Spinal cord (tissue), 10 donors: ENCODE results near the gene RCAN3. TPM values are rescaled to one million over a fixed set of nuclear protein-coding genes. Genes with fewer than 3 reads are reported as not detected.
"Not testable (repeated sequence)": the region's sequence is repeated elsewhere in the genome, so short reads cannot be mapped to it uniquely, and the experiment has no call there.

ENCODE experiments used
- DNase-seq, 6 donors: peaks; one replicate each; pipeline versions ENCODE4 v3.0.0 to v3.0.0-alpha.2; 2013 to 2015; ENCODE audit warnings: low spot score in 6 of 6, low read depth in 4 of 6
- H3K27ac ChIP-seq: one replicate; pipeline ENCODE4 v1.5.1; 2013; ENCODE audit warnings: low read depth, low read length, control low read depth
- H3K27me3 ChIP-seq: one replicate; pipeline ENCODE4 v1.6.1; 2013; ENCODE audit warnings: low read length; ENCODE audit not compliant: control insufficient read depth, insufficient read depth
- H3K36me3 ChIP-seq: one replicate; pipeline ENCODE4 v1.6.1; 2013; ENCODE audit warnings: low read length; ENCODE audit not compliant: control insufficient read depth, insufficient read depth
- H3K4me1 ChIP-seq: one replicate; pipeline ENCODE4 v1.6.1; 2013; ENCODE audit warnings: low read length; ENCODE audit not compliant: control insufficient read depth, insufficient read depth
- H3K4me3 ChIP-seq: one replicate; pipeline ENCODE4 v1.5.1; 2013; ENCODE audit warnings: low read depth, low read length, control low read depth
- H3K9me3 ChIP-seq: one replicate; pipeline ENCODE4 v1.6.1; 2013; ENCODE audit warnings: low read length; ENCODE audit not compliant: control insufficient read depth, insufficient read depth
- WGBS: methylation state at CpG from one replicate; pipeline ENCODE4 v1.1.5; 2013; ENCODE audit warnings: missing lambda C conversion rate; ENCODE audit not compliant: insufficient coverage; 5-methylcytosine and 5-hydroxymethylcytosine counted together
- polyA plus RNA-seq, 2 donors: library from polyadenylated mRNA; unstranded; fragments of 120-200 nt; gene quantifications; one replicate each; pipeline ENCODE4 v1.2.1, GENCODE V29; 2013; ENCODE audit not compliant: insufficient read length in 2 of 2
- total RNA-seq, 2 donors: library from RNA; depleted of rRNA in 1 of 2; stranded (reverse); fragments of 120-200 nt in 1 of 2; fragments of >200 nt in 1 of 2; gene quantifications; one replicate each; pipeline versions ENCODE4 v1.2.3 to v1.2.4, GENCODE V29; 2013 to 2014
- donor health status: healthy.

The RCAN3 gene
- total and polyA plus RNA-seq, 4 donors: 9.1 to 19.9 (median 11.7) TPM

- not testable (repeated sequence) for H3K4me3 ChIP-seq, H3K27ac ChIP-seq, H3K27me3 ChIP-seq, H3K36me3 ChIP-seq, H3K9me3 ChIP-seq, H3K4me1 ChIP-seq, DNase-seq
- 100% methylated on average over 2 of the region's 9 CpGs for WGBS
Measured at GRCh38 chr1:24492935-24493334, 9.7 kb upstream of the RCAN3 start.

- WGBS: 90% methylated on average over 2 of the region's 3 CpGs
- H3K27me3 ChIP-seq: no peaks in the 10 kb centered on the region
- DNase-seq: no peak
- H3K36me3 ChIP-seq: no peaks in the 10 kb centered on the region
- no peak overlapping the region for H3K27ac ChIP-seq
- H3K4me3 ChIP-seq: no peak overlapping the region
- H3K4me1 ChIP-seq: no peaks in the 10 kb centered on the region
- H3K9me3 ChIP-seq: peaks cover 4% of the 10 kb centered on the region
Measured at GRCh38 chr1:24493785-24494184, 8.9 kb upstream of the RCAN3 start.

GRCh38 chr1:24498589-24498988 lies 4.0 kb upstream of the RCAN3 start:
- peaks cover 18% of the 10 kb centered on the region for H3K27me3 ChIP-seq
- H3K36me3 ChIP-seq: no peaks in the 10 kb centered on the region
- DNase-seq: no peak
- no peak overlapping the region for H3K4me3 ChIP-seq
- H3K9me3 ChIP-seq: peaks cover 2% of the 10 kb centered on the region
- H3K4me1 ChIP-seq: peaks cover 11% of the 10 kb centered on the region
- H3K27ac ChIP-seq: no peak overlapping the region
- WGBS: 97% methylated on average over 6 of the region's 12 CpGs

- Histone ChIP-seq H3K27me3 (peaks cover 27% of the 10 kb centered on the region), H3K4me3 (no peak overlapping the region), H3K36me3 (no peaks in the 10 kb centered on the region), H3K9me3 (peaks cover 2% of the 10 kb centered on the region), H3K27ac (no peak overlapping the region), H3K4me1 (peaks cover 11% of the 10 kb centered on the region)
- no peak for DNase-seq
- 77% methylated on average over 3 of the region's 5 CpGs for WGBS
Measured at GRCh38 chr1:24500448-24501048, 2.1 kb upstream of the RCAN3 start.

- WGBS: 17% methylated on average over 4 of the region's 16 CpGs
- DNase-seq: no peak
- H3K4me3 ChIP-seq: peak overlapping the region; percentile 66
- H3K36me3 ChIP-seq: no peaks in the 10 kb centered on the region
- H3K9me3 ChIP-seq: no peaks in the 10 kb centered on the region
- H3K27me3 ChIP-seq: peaks cover 32% of the 10 kb centered on the region
- H3K27ac ChIP-seq: no peak overlapping the region
- H3K4me1 ChIP-seq: peaks cover 11% of the 10 kb centered on the region
Measured at GRCh38 chr1:24501371-24502064, 1.1 kb upstream of the RCAN3 start.

GRCh38 chr1:24502065-24502708 lies 449 bp upstream of the RCAN3 start:
- H3K27me3 ChIP-seq: peaks cover 32% of the 10 kb centered on the region
- no peaks in the 10 kb centered on the region for H3K9me3 ChIP-seq
- DNase-seq: peak in 3 of 6 donors; percentile 20 to 77 (median 68)
- peak overlapping the region; percentile 47 for H3K27ac ChIP-seq
- peak overlapping the region; percentile 66 for H3K4me3 ChIP-seq
- no peaks in the 10 kb centered on the region for H3K36me3 ChIP-seq
- H3K4me1 ChIP-seq: peaks cover 11% of the 10 kb centered on the region
- 1% methylated on average over 32 of the region's 39 CpGs for WGBS

GRCh38 chr1:24503059-24503751 lies 569 bp downstream of the RCAN3 start:
- 9% methylated on average over 32 of the region's 53 CpGs for WGBS
- Histone ChIP-seq H3K27me3 (peaks cover 32% of the 10 kb centered on the region), H3K4me1 (peaks cover 11% of the 10 kb centered on the region), H3K36me3 (no peaks in the 10 kb centered on the region), H3K4me3 (peak overlapping the region; percentile 47), H3K9me3 (no peaks in the 10 kb centered on the region), H3K27ac (no peak overlapping the region)
- peak in 1 of 6 donors; percentile 15 for DNase-seq

GRCh38 chr1:24503870-24504523 lies 1.4 kb downstream of the RCAN3 start:
- H3K4me1 ChIP-seq: peaks cover 11% of the 10 kb centered on the region
- no peaks in the 10 kb centered on the region for H3K9me3 ChIP-seq
- 83% methylated on average over 1 of the region's 7 CpGs for WGBS
- H3K36me3 ChIP-seq: no peaks in the 10 kb centered on the region
- DNase-seq: no peak
- no peak overlapping the region for H3K27ac ChIP-seq
- peaks cover 32% of the 10 kb centered on the region for H3K27me3 ChIP-seq
- H3K4me3 ChIP-seq: no peak overlapping the region

GRCh38 chr1:24504560-24504959 lies 1.9 kb downstream of the RCAN3 start:
- DNase-seq: no peak
- no peak overlapping the region for H3K27ac ChIP-seq
- no peaks in the 10 kb centered on the region for H3K9me3 ChIP-seq
- no peak overlapping the region for H3K4me3 ChIP-seq
- peaks cover 31% of the 10 kb centered on the region for H3K27me3 ChIP-seq
- WGBS: no CpG with 5 or more reads among the region's 4 CpGs
- H3K36me3 ChIP-seq: no peaks in the 10 kb centered on the region
- H3K4me1 ChIP-seq: peaks cover 11% of the 10 kb centered on the region
